HG02678 (cell line): ENCODE results near the gene EWSR1.

Experiments
- ATAC-seq: cut with Tn5 transposase; IDR thresholded peaks from one replicate; pipeline ENCODE4 v1.9.1; 2021; ENCODE audit warnings: mild to moderate bottlenecking, moderate library complexity; ENCODE audit not compliant: unreplicated experiment

The EWSR1 gene

GRCh38 chr22:29267462-29267857, 608 bp upstream of the EWSR1 start:
- ATAC-seq, result no peak

- ATAC-seq, result peak; percentile 17
These were observed 602 bp downstream of the EWSR1 start for GRCh38 chr22:29268511-29269229.

GRCh38 chr22:29269230-29269604, 1.1 kb downstream of the EWSR1 start:
- no peak for ATAC-seq

- no peak for ATAC-seq
These were observed 1.8 kb downstream of the EWSR1 start for GRCh38 chr22:29269731-29270474.

- no peak for ATAC-seq
These were observed 2.6 kb downstream of the EWSR1 start for GRCh38 chr22:29270475-29271271.

GRCh38 chr22:29272624-29273023, 4.6 kb downstream of the EWSR1 start:
- ATAC-seq, result no peak

- ATAC-seq, result no peak
These were observed 7.1 kb downstream of the EWSR1 start for GRCh38 chr22:29275167-29275566.

GRCh38 chr22:29275819-29276565, 7.9 kb downstream of the EWSR1 start:
- no peak for ATAC-seq

GRCh38 chr22:29277927-29278326, 9.9 kb downstream of the EWSR1 start:
- ATAC-seq, result no peak

GRCh38 chr22:29284196-29284595, 16.1 kb downstream of the EWSR1 start:
- no peak for ATAC-seq

GRCh38 chr22:29288837-29289236, 20.8 kb downstream of the EWSR1 start:
- no peak for ATAC-seq

- ATAC-seq, result no peak
These were observed 22.0 kb downstream of the EWSR1 start for GRCh38 chr22:29290061-29290460.

GRCh38 chr22:29291215-29291614, 23.1 kb downstream of the EWSR1 start:
- no peak for ATAC-seq

GRCh38 chr22:29292379-29292778, 24.3 kb downstream of the EWSR1 start:
- no peak for ATAC-seq

- no peak for ATAC-seq
These were observed 30.6 kb downstream of the EWSR1 start for GRCh38 chr22:29298641-29299040.

GRCh38 chr22:29299136-29299900, 31.2 kb downstream of the EWSR1 start:
- ATAC-seq, result no peak

- no peak for ATAC-seq
These were observed 32.4 kb downstream of the EWSR1 start for GRCh38 chr22:29300467-29300806.

- no peak for ATAC-seq
These were observed 32.9 kb downstream of the EWSR1 start for GRCh38 chr22:29300807-29301601.

- no peak for ATAC-seq
These were observed 33.8 kb downstream of the EWSR1 start for GRCh38 chr22:29301716-29302401.
